HFFc6 (cell line): ENCODE data around the gene UQCRH. TPM values are rescaled to one million over a fixed set of nuclear protein-coding genes. Genes with fewer than 3 reads are reported as not detected.
A peak's percentile ranks its signal among the peaks of the same experiment; 100 is the strongest.
"Not testable (repeated sequence)": the region's sequence is repeated elsewhere in the genome, so short reads cannot be mapped to it uniquely, and the experiment has no call there.

Experiments used
- DNase-seq: peaks from one replicate; pipeline ENCODE4 v3.0.0-alpha.2; 2018
- H3K27ac Mint-ChIP-seq: 2 replicates; pipeline ENCODE4 v1.8.0; 2020; ENCODE audit warnings: mild to moderate bottlenecking, mixed read lengths
- H3K27me3 Mint-ChIP-seq: 2 replicates; pipeline ENCODE4 v1.8.0; 2021; ENCODE audit warnings: mild to moderate bottlenecking, moderate library complexity, mixed read lengths; ENCODE audit not compliant: insufficient read depth
- H3K36me3 Mint-ChIP-seq: 2 replicates; pipeline ENCODE4 v1.8.0; 2021; ENCODE audit warnings: low read depth, mixed read lengths
- H3K4me1 Mint-ChIP-seq: 2 replicates; pipeline ENCODE4 v1.8.0; 2020; ENCODE audit warnings: low read depth, mixed read lengths
- H3K4me3 Mint-ChIP-seq: 2 replicates; pipeline ENCODE4 v1.8.0; 2020; ENCODE audit warnings: mild to moderate bottlenecking, moderate library complexity, mixed read lengths
- H3K9me3 Mint-ChIP-seq: 2 replicates; pipeline ENCODE4 v1.8.0; 2020; ENCODE audit warnings: mild to moderate bottlenecking, mixed read lengths
- total RNA-seq, 6 experiments: library from RNA; stranded (reverse); fragmentation: NEBNext Ultra II Directional; extraction: Animal tissue kit (Norgen Biotek cat#: 25700); gene quantifications; 2 replicates in 1 of 6; 3 replicates in 5 of 6; pipeline ENCODE4 v1.2.3, GENCODE V29; 2021
- TF ChIP-seq, protein P1 (sequence below): fragments of 200-600 bp; sonication (generic); IDR thresholded peaks from 2 replicates; pipeline ENCODE4 v1.5.0; 2021; ENCODE audit warnings: antibody characterized with exemption, mild to moderate bottlenecking

UQCRH gene
- total RNA-seq, 6 experiments from 2014 or later = 211 to 274 (median 260) TPM

- no peak overlapping the region for H3K27ac Mint-ChIP-seq
- no peaks in the 10 kb centered on the region for H3K9me3 Mint-ChIP-seq
- peaks cover 27% of the 10 kb centered on the region for H3K4me1 Mint-ChIP-seq
- H3K27me3 Mint-ChIP-seq = peaks cover 2% of the 10 kb centered on the region
- H3K36me3 Mint-ChIP-seq = peaks cover 21% of the 10 kb centered on the region
- peak overlapping the region; percentile 30 for H3K4me3 Mint-ChIP-seq
- TF ChIP-seq, protein P1, sequence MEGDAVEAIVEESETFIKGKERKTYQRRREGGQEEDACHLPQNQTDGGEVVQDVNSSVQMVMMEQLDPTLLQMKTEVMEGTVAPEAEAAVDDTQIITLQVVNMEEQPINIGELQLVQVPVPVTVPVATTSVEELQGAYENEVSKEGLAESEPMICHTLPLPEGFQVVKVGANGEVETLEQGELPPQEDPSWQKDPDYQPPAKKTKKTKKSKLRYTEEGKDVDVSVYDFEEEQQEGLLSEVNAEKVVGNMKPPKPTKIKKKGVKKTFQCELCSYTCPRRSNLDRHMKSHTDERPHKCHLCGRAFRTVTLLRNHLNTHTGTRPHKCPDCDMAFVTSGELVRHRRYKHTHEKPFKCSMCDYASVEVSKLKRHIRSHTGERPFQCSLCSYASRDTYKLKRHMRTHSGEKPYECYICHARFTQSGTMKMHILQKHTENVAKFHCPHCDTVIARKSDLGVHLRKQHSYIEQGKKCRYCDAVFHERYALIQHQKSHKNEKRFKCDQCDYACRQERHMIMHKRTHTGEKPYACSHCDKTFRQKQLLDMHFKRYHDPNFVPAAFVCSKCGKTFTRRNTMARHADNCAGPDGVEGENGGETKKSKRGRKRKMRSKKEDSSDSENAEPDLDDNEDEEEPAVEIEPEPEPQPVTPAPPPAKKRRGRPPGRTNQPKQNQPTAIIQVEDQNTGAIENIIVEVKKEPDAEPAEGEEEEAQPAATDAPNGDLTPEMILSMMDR = no peak
- DNase-seq = no peak
Measured at GRCh38 chr1:46306159-46306530, 2.6 kb downstream of the UQCRH start.

DNA sequence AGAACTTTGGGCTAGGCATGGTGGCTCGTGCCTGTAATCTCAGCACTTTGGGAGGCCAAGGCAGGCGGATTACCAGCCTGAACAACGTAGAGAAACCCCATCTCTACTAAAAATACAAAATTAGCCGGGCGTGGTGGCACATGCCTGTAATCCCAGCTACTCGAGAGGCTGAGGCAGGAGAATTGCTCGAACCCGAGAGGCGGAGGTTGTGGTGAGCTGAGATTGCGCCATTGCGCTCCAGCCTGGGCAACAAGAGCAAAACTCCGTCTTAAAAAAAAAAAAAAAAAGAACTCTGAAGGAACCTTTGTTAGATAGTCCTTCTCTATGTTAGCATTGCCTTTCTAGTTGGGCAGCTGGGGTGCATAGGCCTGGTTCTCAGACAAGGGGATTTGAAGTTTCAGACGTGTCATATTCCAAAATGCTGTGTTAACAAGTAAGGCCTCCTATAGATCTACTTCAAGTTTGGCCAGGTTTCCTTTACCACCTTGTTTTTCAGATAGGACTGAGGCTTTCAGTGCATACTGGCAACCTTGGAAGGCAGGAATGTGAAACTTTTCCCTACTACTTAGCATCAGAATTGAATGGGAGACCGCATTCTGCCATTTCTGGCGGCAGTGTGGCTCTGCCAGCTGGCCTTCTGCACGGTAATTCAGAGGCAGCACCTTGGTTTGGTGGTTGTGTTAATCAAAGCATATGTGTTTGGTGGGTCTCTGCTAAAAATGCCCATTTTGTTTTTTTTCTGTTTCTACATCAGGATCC is 6.1 kb downstream of the UQCRH start:
- H3K36me3 Mint-ChIP-seq = peaks cover 27% of the 10 kb centered on the region
- TF ChIP-seq, protein P1 = no peak
- H3K9me3 Mint-ChIP-seq = no peaks in the 10 kb centered on the region
- DNase-seq = no peak
- H3K27me3 Mint-ChIP-seq = no peaks in the 10 kb centered on the region; the same call in 1 of the 2 replicates
- no peak overlapping the region for H3K4me3 Mint-ChIP-seq
- no peak overlapping the region for H3K27ac Mint-ChIP-seq
- H3K4me1 Mint-ChIP-seq = peaks cover 20% of the 10 kb centered on the region

DNA sequence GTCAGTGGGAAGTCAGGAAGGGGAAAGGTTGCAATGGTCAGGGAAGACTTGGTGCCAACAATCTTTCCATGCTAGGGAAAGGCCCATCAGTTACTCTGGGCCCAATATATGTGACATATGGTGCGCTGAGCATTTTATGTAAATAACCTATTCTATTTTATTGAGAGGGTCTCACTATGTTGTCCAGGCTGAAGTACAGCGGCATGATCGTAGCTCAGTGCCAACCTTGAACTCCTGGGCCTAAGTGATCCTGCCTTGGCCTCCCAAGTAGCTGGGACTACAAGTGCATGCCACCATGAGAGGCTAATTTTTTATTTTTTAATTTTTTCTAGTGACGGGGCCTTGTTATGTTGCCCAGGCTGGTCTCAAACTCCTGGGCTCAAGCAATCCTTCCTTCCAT is 6.8 kb downstream of the UQCRH start:
- Mint-ChIP-seq H3K27ac (no peak overlapping the region), H3K4me3 (no peak overlapping the region), H3K4me1 (peaks cover 25% of the 10 kb centered on the region), H3K36me3 (peaks cover 31% of the 10 kb centered on the region), H3K9me3 (no peaks in the 10 kb centered on the region), H3K27me3 (no peaks in the 10 kb centered on the region; the same call in 1 of the 2 replicates)
- no peak for DNase-seq
- TF ChIP-seq, protein P1 = no peak

DNA sequence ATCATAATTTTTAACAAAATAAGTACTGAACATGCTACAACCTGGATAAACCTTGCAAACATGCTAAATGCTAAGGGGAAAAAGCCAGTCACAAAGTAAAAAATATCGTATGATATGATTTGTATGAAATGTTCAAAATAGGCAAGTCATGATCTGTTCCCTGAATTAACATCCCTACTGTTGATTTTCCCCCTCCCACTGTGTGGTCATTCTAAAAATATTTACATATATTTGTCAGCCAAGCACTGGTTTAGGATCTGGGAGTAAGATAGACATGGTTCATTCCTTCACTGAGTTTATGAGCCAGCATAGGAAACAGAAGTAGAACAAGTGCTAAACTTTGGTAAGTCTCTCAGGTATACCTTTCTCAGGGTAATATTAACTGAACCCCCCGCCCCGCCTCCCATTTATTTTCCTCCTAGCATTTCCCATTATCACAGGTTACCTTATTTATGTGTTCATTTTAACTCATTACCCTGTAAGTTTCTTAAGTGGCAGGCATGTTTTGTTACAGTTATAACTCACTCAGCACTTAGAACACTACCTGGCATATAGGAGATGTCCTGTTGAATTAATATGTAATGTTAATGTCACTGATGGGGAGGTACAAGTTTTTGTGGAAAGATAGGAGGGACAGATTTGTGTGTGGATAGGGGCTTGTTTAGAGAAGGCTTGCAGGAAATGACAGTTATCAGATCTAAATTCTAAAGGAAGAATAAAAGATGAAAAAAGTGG is 12.3 kb downstream of the UQCRH start:
- TF ChIP-seq, protein P1 = no peak
- peak overlapping the region; percentile 20; the same call in 1 of the 2 replicates for H3K27ac Mint-ChIP-seq
- no peaks in the 10 kb centered on the region for H3K9me3 Mint-ChIP-seq
- peaks cover 14% of the 10 kb centered on the region; the same call in 1 of the 2 replicates for H3K36me3 Mint-ChIP-seq
- peak; percentile 47 for DNase-seq
- no peaks in the 10 kb centered on the region; the same call in 1 of the 2 replicates for H3K27me3 Mint-ChIP-seq
- H3K4me3 Mint-ChIP-seq = no peak overlapping the region
- peaks cover 16% of the 10 kb centered on the region for H3K4me1 Mint-ChIP-seq

DNA sequence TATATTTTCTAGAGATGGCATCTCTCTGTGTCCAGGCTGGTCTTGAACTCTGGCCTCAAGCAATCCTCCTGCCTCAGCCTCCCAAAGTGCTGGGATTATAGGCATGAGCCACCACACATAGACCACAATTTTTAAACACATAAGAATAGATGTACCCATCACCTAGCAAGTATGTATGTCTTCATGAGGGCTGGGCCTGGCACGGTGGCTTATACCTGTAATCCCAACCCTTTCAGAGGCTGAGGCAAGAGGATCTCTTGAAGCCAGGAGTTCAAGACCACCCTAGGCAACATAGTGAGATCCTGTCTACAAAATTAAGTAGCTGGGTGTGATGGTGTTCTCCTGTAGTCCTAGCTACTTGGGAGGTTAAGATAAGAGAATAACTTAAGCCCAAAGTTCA is 13.8 kb downstream of the UQCRH start:
- Mint-ChIP-seq H3K36me3 (peaks cover 14% of the 10 kb centered on the region; the same call in 1 of the 2 replicates), H3K9me3 (no peaks in the 10 kb centered on the region), H3K27ac (no peak overlapping the region), H3K27me3 (no peaks in the 10 kb centered on the region), H3K4me1 (peaks cover 16% of the 10 kb centered on the region), H3K4me3 (no peak overlapping the region)
- no peak for DNase-seq
- TF ChIP-seq, protein P1 = no peak

DNA sequence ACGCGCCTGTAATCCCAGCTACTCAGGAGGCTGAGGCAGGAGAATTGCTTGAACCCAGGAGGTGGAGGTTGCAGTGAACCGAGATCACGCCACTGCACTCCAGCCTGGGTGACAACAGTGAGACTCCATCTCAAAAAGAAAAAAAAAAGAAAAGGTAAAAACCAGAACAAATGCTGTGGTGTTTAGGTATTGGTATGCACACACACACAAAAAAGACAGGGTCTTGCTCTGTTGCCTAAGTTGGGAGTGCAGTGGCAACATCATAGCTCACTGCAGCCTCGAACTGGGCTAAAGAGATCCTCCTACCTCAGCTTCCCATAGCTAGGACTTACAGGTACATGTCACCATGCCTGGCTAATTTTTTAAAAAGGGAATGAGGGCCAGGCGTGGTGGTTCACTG is 15.8 kb downstream of the UQCRH start:
- H3K4me3 Mint-ChIP-seq, H3K27me3 Mint-ChIP-seq, H3K27ac Mint-ChIP-seq, H3K9me3 Mint-ChIP-seq, H3K36me3 Mint-ChIP-seq, DNase-seq: not testable (repeated sequence)
- H3K4me1 Mint-ChIP-seq = peaks cover 16% of the 10 kb centered on the region

DNA sequence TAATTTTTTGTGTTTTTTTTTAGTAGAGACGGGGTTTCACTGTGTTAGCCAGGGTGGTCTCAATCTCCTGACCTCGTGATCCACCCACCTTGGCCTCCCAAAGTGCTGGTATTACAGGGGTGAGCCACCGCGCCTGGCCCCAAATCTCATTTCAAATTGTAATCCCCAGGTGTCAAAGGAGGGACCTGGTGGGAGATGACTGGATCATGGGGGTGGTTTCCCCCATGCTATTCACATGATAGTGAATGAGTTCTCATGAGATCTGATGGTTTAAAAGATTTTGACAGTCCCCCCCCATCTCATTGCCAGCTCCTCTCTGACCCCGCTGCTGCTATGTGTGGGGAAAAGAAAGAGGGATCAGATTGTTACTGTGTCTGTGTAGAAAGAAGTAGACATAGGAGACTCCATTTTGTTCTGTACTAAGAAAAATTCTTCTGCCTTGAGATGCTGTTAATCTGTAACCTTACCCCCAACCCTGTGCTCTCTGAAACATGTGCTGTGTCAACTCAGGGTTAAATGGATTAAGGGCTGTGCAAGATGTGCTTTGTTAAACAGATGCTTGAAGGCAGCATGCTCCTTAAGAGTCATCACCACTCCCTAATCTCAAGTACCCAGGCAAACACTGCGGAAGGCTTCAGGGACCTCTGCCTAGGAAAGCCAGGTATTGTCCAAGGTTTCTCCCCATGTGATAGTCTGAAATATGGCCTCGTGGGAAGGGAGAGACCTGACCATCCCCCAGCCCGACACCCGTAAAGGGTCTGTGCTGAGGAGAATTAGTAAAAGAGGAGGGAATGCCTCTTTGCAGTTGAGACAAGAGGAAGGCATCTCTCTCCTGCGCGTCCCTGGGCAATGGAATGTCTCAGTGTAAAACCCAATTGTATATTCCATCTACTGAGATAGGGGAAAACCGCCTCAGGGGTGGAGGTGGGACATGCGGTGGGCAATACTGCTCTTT is 16.7 kb downstream of the UQCRH start:
- H3K9me3 Mint-ChIP-seq, DNase-seq, H3K27ac Mint-ChIP-seq, H3K36me3 Mint-ChIP-seq, H3K27me3 Mint-ChIP-seq, H3K4me1 Mint-ChIP-seq, H3K4me3 Mint-ChIP-seq: not testable (repeated sequence)

DNA sequence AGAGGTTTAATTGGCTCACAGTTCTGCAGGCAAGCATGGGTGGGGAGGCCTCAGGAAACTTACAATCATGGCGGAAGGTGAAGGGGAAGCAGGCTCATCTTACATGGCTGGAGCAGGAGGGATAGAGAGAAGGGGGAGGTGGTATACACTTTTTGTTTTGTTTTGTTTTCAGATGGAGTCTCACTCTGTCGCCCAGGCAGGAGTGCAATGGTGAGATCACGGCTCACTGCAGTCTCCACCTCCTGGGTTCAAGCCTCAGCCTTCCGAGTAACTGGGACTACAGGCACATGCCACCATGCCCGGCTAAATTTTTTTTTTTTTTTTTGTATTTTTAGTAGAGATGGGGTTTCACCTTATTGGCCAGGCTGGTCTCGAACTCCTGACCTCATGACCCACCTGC is 18.7 kb downstream of the UQCRH start:
- not testable (repeated sequence) for H3K27me3 Mint-ChIP-seq, DNase-seq, H3K27ac Mint-ChIP-seq, H3K4me1 Mint-ChIP-seq, H3K9me3 Mint-ChIP-seq, H3K4me3 Mint-ChIP-seq, H3K36me3 Mint-ChIP-seq
